GM23338 (cell line): Measurements from ENCODE around the gene ERC2.

Source experiments
- CTCF ChIP-seq, 2 experiments: fragments of 200-600 bp in 1 of 2; sonication (generic) in 1 of 2; conservative IDR thresholded peaks; 2 replicates each; pipeline versions ENCODE4 v1.5.1 to v1.6.1; 2016 to 2017; ENCODE audit warnings: antibody characterized with exemption in 2 of 2, low read depth in 2 of 2, mild to moderate bottlenecking in 2 of 2, moderate library complexity in 1 of 2
- EZH2 ChIP-seq: fragments of 200-600 bp; sonication (generic); IDR thresholded peaks from one replicate; pipeline ENCODE4 v1.8.0; 2017; ENCODE audit warnings: antibody characterized with exemption, mild to moderate bottlenecking, low read depth; ENCODE audit not compliant: unreplicated experiment
- JUNB ChIP-seq: IDR thresholded peaks from one replicate; pipeline ENCODE4 v1.6.1; 2016; ENCODE audit warnings: antibody characterized with exemption; ENCODE audit not compliant: unreplicated experiment
- NANOG ChIP-seq: IDR thresholded peaks from 2 replicates; pipeline ENCODE4 v1.6.1; 2016; ENCODE audit warnings: antibody characterized with exemption, borderline replicate concordance
- POLR2AphosphoS5 ChIP-seq: IDR thresholded peaks from 2 replicates; pipeline ENCODE4 v1.6.1; 2016; ENCODE audit warnings: antibody characterized with exemption, low read depth
- REST ChIP-seq: IDR thresholded peaks from one replicate; pipeline ENCODE4 v1.6.1; 2018; ENCODE audit warnings: antibody characterized with exemption; ENCODE audit not compliant: unreplicated experiment
- ZNF331 ChIP-seq: fragments of 250-450 bp; sonication (Bioruptor Pico); IDR thresholded peaks from 2 replicates; pipeline ENCODE4 v1.5.0; 2020; ENCODE audit warnings: low read depth, mild to moderate bottlenecking, moderate library complexity

- TF ChIP-seq CTCF (conservative IDR thresholded peaks at IDR 0.05; ENCODE audit: low read depth in 2 of 2) (no peak), REST (no peak), POLR2AphosphoS5 (no peak), EZH2 (no peak), ZNF331 (CRISPR knock-in tag) (no peak), NANOG (no peak), JUNB (no peak)
These were observed 844.5 kb downstream of the ERC2 start for GRCh38 chr3:55623786-55624185.
